Measurements from ENCODE around the gene B3GAT1.
A peak's percentile ranks its signal among the peaks of the same experiment; 100 is the strongest.

Gene B3GAT1

DNA sequence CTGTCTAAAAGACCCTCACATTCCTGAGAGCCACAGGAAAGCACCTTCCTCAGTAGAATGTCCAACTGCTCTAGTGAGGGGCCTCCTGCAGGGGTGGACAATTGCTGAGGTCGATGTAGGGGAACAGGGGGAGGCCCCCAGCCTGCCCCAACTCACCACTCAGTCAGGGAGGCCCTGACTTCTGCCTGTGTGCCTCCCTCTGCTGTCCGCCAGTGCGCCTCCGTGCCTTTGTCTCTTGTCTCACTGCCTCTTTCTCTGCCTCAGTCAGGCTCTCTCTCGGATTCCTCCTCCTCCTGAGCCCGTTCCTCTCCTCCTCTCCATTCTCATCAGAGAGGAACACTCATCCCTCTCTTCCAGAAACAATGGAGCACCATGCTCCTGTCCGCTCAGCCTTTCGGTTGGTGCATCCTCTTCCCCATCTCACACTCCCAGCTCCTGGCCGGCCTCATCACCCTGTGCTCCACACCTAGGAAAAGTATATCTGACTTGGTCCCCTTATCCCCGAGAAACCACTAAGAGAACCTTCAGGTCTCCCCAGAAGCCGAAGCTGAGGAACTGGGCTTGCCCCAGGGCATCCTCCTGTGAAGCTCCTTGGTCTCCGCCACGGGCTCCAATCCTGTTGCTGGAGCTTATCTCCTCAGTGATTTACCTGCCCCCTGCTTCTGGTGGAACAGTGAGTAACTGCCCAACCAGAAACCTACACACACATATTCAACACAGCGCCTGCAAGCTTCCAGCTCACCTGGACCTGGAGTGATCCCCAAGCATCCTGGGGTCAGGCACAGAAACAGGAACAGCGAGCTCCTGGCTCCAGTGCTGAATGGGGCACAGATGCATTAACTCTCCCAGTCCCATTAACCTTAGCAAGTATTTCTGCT is 2.3 kb downstream of the B3GAT1 start:
- no peak for DNase-seq (ENCODE audit: low spot score)

DNA sequence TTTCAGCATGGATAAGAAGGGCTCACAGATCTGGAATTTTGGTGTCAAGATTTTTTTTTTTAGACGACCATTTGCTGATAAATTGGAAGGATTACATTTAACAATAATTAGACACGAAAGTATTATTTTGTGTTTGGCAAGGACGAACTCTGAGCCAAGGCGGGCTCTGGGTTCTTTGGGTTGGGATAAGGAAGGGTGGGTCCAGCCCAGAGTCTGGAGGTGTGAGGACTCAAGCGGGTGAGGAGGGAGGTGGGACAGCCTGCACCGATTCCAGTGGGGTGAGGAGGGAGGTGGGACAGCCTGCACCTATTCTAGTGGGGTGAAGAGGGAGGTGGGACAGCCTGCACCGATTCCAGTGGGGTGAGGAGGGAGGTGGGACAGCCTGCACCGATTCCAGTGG is 4.1 kb downstream of the B3GAT1 start:
- DNase-seq (ENCODE audit: low spot score), result no peak

DNA sequence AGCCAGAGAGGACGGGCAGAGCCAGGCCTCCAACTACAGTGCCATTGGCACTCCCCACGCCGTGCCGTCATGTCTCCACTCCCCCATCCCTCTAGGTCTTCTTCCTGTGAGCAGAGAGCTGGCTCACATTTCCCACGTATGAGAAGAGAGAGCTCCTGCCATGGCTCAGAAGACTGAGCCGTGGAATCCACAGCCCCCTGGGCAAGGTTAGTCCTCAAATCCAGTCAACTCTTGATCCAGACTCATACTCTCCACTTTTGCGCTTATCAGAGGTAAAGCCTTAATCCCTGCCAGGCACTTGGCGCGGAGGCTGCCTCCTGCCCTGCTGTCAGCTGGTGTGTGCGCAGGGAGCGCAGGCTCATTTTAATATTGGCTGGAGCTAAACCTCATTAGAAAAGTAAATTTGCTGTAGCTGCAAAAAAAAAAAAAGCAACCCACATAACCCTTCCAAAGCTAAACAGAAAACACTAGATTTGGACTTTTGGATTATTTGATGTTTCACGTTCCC is 4.7 kb downstream of the B3GAT1 start:
- no peak for DNase-seq (ENCODE audit: low spot score)

DNA sequence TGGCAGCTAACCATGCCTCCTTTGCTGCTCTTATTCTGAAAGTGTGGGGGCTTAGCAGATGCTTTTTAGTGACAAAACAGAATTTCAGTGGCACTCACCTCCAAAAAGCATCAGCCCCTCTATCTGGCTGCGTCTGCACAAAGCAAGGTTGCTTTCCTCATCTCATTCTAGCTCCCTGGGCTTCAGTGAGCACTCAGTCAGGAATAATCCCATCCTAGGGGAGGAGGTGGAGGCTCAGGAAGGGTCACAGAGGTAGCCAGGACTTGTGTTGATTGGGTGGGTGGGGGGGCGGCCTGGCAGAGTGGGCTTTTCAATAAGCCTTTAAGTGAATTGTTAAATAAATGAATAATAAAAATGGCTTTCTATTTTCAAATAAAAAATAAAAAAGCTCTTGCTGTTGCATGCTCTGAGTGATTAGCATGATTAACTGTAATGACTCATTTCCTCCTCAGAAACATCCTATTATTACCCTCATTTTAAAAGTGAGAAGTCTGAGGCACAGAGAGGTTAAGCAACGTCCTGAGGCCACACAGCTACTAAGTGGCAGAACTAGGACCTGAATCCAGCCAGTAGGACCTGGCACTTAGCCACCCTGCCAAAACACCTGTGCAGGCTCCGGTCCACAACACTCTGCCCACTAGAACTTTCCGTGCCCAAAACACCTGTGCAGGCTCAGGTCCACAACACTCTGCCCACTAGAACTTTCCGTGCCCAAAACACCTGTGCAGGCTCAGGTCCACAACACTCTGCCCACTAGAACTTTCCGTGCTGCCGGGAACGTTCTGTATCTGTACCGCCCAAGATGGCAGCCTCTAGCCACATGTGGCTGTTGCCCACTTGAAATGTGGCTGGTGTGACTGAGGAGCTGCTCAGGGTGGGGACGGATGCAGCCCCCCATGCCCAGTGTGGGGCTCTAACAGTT is 5.5 kb downstream of the B3GAT1 start:
- no peak for DNase-seq (ENCODE audit: low spot score)

DNA sequence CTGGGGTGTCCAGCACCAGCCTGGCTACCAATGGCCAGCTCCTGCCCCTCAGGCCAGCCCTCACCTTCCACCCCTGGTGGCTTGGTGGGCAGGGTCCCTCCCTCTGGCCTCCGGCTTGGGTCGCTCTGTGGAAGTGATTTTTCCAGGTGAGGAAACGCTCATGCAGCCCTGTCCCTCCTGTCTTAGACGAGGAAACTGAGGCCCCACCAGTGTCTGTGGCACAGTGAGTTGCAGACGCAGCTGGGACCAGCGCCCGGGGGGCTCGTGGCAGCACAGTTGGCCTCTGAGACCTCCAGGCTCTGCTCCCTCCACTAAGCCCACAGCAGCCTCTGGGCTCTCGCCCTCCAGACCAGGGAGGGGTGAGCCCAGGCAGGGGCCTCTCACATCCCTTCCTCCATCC is 6.2 kb downstream of the B3GAT1 start:
- no peak for DNase-seq (ENCODE audit: low spot score)

DNA sequence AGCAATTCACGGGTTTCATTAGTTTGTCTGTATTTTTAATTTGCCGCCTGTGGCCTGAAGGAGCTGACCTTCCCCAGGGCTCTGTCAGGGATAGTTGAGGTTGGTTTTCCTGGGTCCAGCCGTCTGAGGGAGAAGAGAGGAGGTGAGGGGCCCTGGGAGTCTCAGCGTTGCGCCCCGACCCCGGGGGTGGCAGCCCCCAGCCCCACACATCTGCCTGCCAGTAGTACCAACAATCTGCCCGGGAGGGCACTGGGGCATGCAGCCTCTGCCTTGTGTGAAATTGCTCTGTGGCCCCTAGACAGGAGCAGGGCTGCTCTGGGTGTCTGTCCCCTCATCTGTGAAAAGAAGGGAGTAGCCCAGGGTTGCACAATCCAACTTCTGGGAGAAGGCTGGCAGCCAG is 6.6 kb downstream of the B3GAT1 start:
- no peak for DNase-seq (ENCODE audit: low spot score)

DNA sequence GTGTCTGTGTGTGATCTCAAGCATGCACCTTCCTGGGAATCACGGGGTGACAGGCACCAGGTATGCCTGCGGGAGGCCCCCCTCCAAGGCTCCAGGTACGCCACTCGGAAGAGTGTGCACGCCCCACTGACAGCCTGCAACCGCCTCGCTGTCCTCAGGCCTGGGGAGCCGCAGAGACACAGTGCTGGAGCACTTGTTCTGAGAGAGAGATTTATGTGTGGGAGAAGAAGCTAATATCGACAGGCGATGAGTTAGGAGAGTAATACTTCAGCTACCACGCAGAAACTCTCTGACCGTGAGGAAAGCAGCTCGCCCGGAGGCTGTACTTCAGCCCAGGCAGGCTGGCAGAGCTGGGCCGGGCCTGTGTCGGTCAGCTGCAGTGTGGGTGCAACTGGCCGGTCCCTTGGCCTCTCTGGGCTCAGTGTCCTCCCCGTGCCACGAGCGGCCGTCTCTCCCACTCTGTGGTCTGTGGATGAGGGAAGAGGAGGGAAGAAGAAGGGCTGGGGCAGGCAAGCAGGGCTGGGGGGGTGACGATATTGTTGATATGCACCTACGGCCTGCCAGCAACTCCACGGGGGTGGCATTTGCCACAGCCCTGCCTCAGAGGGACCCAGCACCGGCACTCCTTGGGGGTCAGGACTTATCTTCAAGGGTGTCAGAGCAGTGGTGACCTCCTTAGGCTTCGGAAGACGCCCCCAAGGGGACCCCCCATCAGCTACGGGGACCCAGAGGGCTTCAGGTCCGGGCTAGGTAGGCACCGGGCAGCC is 7.3 kb downstream of the B3GAT1 start:
- DNase-seq (ENCODE audit: low spot score), result no peak

DNA sequence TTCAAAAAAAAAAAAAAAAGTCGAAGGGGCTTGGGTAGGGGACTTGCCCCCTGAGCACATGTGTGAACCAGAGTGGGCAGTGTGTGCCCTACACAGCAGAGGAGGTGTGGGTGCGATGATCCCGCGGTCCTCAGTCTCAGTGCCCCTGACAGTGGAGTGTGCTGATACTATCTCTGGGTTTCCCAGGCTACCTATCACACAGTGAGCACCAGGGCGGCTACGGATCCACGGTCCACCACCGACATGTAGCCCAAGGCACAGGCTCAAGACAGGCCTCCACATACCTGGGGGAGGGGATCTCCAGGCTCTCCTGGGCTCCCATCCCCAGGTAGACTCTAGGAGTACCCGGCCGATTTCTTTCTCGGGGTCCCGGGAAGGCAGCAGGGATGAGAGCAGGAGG is 9.1 kb downstream of the B3GAT1 start:
- no peak for DNase-seq (ENCODE audit: low spot score)

DNA sequence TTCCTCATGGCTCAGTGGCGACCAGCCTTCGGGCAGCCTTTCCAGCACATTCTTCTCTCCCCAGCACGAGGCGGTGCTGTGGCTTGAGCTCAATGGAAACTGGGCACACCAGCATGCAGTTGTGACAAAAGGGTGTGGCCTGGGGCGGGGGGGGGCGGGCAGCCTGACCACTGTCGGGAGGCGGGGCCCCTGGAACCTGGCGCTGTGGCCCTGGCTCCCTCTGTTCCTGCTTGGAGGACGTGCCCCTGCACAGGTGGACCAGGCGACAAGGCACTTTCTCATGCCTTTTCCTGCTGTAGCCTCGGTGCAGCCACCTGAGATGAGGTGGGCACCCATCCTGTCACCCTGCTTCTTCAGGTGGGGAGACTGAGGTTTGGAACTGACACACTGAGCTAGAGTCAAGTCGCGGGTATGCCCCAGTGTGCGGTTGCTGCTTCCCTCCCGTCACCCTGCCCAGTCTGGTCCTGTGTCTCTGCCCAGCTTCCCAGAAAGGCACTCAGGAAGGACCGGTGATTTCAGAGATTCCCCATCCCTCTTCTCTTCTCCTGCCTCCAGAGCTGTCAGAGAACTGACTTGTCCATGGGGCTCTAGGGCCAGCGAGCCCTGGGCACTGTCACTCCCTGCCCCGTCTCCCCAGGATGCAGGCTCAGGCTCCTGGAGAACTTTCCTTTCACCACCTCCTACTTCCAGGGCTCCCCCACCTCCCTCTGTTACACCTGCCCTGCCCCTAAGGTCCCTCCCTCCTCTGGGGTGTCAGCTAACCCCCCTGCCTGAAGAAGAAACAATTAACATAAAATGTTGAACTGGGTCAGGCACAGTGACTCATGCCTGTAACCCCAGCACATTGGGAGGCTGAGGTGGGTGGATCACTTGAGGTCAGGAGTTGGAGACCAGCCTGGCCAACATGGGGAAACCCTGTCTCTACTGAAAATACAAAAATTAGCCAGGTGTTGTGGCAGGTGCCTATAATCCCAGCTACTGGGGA is 9.9 kb downstream of the B3GAT1 start:
- DNase-seq (ENCODE audit: low spot score), result no peak

DNA sequence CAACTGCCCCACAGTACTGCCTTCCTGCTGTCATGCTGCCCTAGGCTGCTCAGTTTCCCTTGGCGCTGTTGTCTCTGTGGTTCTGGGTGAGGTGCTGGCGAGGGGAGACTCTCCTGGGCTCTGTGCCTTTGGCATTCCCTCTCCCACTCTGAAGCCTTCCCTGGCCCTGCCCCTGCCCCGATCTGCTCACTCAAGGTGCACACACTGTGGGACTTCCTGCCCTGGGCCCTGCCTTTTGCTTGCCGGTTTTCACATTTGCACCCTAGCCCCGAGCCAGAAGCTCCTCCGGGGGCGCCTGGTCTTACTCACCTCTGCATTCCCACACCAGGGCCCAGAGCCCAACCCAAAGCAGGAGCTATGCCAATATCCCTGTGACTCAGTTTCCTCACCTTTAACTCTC is 12.0 kb downstream of the B3GAT1 start:
- DNase-seq (ENCODE audit: low spot score), result no peak

DNA sequence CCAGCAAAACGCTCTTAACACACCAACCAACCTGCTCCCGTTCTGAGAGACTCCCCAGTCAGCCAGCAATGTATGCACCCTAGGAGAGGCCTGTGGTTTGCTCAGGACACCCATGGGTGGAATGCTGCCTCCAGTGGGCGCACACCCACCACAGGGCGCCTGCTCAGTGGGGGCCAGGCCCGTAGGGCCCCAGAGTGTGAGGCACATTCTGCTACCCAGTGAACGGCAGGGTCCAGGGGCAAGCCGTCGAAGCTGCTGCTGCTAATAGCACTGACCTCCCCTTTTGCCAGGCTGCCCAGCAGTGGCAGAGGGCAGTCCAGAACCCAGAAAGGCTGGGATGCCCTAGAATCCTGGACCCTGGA is 12.8 kb downstream of the B3GAT1 start:
- DNase-seq (ENCODE audit: low spot score), result no peak

DNA sequence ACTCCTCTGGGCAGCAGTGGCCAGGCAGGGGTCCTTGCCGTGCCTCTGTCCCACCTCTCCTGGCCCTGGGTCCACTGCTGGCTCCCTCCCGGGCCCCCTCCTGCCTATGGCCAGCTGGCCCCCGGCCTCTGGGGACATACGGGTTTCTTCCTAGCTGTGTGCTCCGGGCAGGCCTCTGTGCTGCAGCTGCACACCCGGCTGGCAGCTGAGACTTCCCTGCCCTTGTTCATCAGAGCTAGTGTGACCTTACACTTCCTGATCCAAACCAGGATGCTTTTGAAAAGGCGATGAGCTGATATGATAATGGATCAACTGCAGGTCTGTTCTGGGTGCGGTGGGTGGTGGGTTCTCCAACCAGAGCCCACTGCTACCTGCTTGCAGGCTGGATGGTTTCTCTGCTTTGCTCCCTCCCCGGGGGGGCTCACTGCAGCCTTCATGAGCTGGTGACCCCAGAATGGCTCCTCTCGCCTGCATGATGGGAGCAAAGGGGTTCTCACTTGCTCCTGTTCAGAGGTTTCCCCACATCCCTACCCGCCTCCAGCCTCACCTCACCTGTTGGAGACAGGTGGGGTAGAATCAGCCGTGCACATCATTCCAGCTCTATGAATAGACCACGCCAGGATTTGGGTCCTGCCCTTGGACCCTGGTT is 13.3 kb downstream of the B3GAT1 start:
- DNase-seq (ENCODE audit: low spot score), result no peak

DNA sequence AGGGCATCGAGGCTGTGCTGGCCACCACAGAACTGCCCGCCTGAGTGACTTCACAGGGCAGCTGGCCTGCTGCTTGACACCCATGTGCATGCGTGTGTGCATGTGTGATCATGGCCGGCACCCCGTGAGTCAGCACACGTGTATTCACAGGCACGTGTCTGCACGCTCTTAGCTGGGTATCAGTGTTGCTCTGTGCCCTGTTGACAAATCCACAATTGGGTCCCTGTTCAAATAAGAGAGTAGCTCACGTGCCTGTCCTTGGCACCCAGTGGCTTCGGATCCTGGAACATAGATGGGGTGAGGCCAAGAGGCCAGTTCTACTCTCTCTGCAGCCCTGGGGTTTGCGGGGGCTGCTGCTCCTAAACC is 14.0 kb downstream of the B3GAT1 start:
- DNase-seq (ENCODE audit: low spot score), result no peak

DNA sequence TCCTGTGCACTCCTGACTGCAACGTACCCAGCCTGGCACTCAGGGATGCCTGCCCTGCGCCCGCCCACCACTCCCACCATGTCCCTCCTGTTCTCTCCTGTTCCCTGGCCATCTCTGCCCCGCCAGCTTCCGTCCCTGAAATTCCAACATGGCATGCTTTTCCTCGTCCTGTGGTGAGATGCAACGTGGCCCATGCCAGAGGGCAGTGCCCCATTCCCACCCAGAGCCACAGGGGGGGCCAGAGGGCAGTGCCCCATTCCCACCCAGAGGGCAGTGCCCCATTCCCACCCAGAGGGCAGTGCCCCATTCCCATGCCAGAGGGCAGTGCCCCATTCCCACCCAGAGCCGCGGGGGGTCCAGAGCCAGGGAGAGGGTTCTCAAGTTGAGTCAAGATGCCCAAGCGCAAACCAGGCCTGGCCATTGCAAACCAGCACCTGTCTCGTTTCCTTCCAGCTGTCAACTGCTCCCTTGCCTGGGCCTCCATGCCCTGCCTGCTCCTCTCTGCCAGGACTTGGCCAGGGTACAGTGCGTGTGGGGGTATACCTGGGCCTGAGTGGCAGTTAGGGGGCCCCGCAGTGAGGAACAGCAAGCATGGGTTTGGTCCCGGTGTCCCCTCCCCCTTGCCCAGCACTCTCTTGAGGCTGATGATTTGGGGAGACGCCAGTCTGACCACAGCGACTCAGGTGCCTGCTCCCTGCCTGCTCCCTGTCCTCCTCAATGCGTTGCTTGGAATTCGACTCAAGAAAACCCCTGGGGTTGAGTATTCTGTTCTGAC is 14.6 kb downstream of the B3GAT1 start:
- DNase-seq (ENCODE audit: low spot score), result no peak

DNA sequence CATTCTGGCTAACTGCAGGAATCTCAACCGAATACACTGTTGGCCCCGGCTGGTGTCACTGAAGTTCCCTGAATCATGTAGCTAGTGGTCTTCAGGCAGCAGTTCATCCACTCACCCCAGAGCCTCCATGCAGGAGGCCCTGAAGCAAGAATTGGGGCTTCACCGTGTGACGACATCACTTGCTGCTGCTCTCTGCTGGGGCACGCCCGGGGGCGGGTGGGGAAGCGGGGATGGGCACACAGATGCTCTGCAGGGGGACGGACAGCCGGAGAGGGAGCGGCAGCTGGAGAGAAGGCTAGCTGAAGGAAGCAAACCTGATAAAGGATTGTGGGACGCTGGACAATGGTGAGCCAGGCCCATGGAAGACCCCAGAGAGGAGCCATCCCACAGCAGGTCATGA is 17.0 kb downstream of the B3GAT1 start:
- no peak for DNase-seq (ENCODE audit: low spot score)

DNA sequence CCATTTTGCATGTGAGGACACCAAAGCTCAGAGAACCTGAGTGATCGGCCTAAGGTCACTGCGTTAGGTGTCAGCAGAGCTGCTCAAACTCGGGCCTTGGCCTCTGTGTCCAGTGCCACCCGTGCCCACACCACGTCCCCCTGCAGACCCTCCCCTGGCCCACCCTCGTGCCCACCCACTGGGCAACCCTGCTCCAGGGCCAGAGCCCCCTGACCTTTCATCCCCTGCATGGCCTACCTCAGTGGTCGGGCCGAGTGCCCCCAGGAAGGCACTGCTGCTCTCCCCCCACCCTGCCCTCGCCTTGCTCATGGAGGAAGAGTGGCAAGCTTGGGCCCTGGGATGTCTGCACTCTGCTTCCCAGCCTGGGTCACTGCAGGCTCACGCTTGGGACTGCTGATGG is 17.7 kb downstream of the B3GAT1 start:
- DNase-seq (ENCODE audit: low spot score), result no peak

DNA sequence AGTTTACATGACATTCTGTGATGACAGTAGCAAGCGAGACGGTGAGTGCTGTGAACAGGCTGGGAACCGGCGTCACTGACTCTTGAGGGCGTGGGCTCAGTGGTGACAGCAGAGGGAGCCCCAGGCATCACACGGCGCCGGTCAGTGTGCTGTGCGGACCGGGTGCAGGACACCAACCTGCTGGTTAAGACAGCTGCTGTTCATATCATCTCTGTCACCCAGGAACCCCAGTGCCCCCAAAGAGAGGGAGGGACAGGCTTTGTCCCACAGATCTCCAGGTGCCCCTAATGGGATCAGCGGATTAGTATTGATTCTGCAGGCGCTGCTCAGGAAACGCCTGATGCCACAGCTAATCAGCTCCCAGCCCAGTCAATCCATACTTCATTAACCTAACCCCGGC is 18.4 kb downstream of the B3GAT1 start:
- DNase-seq (ENCODE audit: low spot score), result peak; percentile 82

DNA sequence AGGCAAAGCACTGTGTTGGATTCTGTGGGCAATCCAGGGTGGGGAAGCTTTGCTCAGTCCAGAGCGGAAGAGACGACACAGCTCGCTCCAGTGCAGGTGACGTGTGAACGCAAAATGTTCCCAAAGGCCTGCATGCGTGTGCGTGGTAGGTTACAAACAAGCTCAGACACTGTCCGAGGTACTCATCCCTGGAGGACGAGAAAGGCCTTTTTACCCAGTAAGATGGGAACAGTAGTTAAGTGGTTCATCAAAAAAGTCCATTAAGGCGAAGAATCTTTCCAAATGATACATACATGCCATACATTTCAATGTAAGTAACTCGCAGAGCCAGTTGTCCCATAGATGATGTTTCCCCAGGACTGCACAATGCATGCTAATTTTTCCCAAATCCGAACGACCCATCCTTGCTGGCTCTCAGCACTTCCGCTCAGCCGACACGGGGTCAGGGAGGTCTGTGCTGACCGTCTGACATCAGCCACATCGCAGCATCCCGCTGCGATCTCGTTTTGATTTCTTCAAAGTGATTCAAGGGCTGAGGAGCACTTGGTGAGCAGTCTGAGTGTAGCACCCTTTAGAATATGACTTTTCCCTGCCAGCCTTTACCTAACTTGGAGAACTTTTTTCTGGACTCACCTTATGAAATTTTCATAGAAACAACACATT is 19.0 kb downstream of the B3GAT1 start:
- DNase-seq (ENCODE audit: low spot score), result no peak

DNA sequence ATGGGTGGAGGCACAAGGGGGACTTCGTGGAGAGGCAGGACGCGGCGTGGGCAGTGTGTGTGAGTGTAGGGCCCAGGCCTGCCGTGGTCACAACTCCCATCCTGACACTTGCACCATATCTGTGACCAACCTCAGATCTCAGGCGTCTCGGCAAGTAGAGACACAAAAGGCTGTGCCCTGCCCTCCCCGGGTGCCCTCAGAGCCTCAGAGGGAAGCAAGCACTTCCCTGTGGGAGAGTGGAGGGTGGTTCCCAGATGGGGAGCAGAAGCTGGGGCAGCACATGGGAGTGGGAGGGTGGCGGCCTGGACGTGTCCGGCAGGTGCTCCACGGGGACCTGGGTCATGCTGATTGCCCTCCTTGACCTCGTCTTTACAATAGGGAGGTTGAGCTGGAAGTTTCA is 20.4 kb downstream of the B3GAT1 start:
- no peak for DNase-seq (ENCODE audit: low spot score)

Measured in iPS-NIHi11 (cell line).